Common myeloid progenitor, CD34-positive (primary cell): ENCODE data around the gene MYLK2.
A peak's percentile ranks its signal among the peaks of the same experiment; 100 is the strongest.

Experiments
- CTCF ChIA-PET: fragments of 350-600 bp; sonication (Branson Sonifier 250); formaldehyde crosslinking; loops from one replicate; lab custom pipeline; 2021; ENCODE audit warnings: antibody characterized with exemption; lab: Charles Lee
- POLR2A ChIA-PET: fragments of 350-600 bp; sonication (Branson Sonifier 250); formaldehyde crosslinking; loops from one replicate; lab custom pipeline; 2021; ENCODE audit warnings: antibody characterized with exemption; lab: Charles Lee
- DNase-seq, 3 donors: peaks; one replicate each; pipeline versions ENCODE4 v3.0.0 to v3.0.0-alpha.2; 2013
- H3K27ac ChIP-seq, 2 experiments: 1 replicate in 1 of 2; 2 replicates in 1 of 2; pipeline ENCODE4 v1.7.0; 2013; ENCODE audit warnings: inconsistent platforms in 2 of 2, low read length in 2 of 2, mild to moderate bottlenecking in 2 of 2, low read depth in 1 of 2, moderate library complexity in 1 of 2; ENCODE audit not compliant: severe bottlenecking in 2 of 2, insufficient read depth in 1 of 2, poor library complexity in 1 of 2
- H3K27me3 ChIP-seq, 5 experiments: replicated peaks in 2 of 5; 1 replicate in 3 of 5; 2 replicates in 2 of 5; pipeline versions ENCODE4 v1.6.1 to v1.7.0; 2013; ENCODE audit warnings: low read length in 4 of 5, mild to moderate bottlenecking in 2 of 5, moderate library complexity in 2 of 5, inconsistent platforms in 1 of 5; ENCODE audit not compliant: insufficient read depth in 5 of 5, control insufficient read depth in 4 of 5
- H3K36me3 ChIP-seq, 4 experiments: 1 replicate in 2 of 4; 2 replicates in 2 of 4; pipeline versions ENCODE4 v1.6.1 to v1.7.0; 2013; ENCODE audit warnings: low read length in 3 of 4, control low read depth in 1 of 4, mild to moderate bottlenecking in 1 of 4; ENCODE audit not compliant: control insufficient read depth in 4 of 4, insufficient read depth in 4 of 4
- H3K4me1 ChIP-seq, 4 experiments: 1 replicate in 3 of 4; 2 replicates in 1 of 4; pipeline versions ENCODE4 v1.6.1 to v1.7.1; 2013; ENCODE audit warnings: low read length in 3 of 4, mild to moderate bottlenecking in 3 of 4, control low read depth in 1 of 4, inconsistent platforms in 1 of 4, moderate library complexity in 1 of 4; ENCODE audit not compliant: control insufficient read depth in 4 of 4, insufficient read depth in 4 of 4; ENCODE audit errors: control extremely low read depth in 1 of 4
- H3K4me3 ChIP-seq, 7 experiments: 1 replicate in 4 of 7; 2 replicates in 3 of 7; pipeline versions ENCODE4 v1.5.1 to v1.7.0; 2013; ENCODE audit warnings: mild to moderate bottlenecking in 7 of 7, low read length in 6 of 7, moderate library complexity in 6 of 7, inconsistent platforms in 2 of 7, low read depth in 2 of 7, control low read depth in 1 of 7; ENCODE audit not compliant: insufficient read depth in 4 of 7, control insufficient read depth in 1 of 7; ENCODE audit errors: extremely low read depth in 1 of 7
- H3K9me3 ChIP-seq, 5 experiments: 1 replicate in 4 of 5; 2 replicates in 1 of 5; pipeline versions ENCODE4 v1.6.1 to v1.7.1; 2013; ENCODE audit warnings: low read length in 4 of 5, mild to moderate bottlenecking in 2 of 5, inconsistent platforms in 1 of 5, low read depth in 1 of 5, moderate library complexity in 1 of 5; ENCODE audit not compliant: control insufficient read depth in 4 of 5, insufficient read depth in 2 of 5; ENCODE audit errors: control extremely low read depth in 1 of 5
- WGBS: methylation state at CpG from one replicate; pipeline ENCODE4 v1.1.5; 2013; ENCODE audit not compliant: insufficient coverage; 5-methylcytosine and 5-hydroxymethylcytosine counted together

The MYLK2 gene

DNA sequence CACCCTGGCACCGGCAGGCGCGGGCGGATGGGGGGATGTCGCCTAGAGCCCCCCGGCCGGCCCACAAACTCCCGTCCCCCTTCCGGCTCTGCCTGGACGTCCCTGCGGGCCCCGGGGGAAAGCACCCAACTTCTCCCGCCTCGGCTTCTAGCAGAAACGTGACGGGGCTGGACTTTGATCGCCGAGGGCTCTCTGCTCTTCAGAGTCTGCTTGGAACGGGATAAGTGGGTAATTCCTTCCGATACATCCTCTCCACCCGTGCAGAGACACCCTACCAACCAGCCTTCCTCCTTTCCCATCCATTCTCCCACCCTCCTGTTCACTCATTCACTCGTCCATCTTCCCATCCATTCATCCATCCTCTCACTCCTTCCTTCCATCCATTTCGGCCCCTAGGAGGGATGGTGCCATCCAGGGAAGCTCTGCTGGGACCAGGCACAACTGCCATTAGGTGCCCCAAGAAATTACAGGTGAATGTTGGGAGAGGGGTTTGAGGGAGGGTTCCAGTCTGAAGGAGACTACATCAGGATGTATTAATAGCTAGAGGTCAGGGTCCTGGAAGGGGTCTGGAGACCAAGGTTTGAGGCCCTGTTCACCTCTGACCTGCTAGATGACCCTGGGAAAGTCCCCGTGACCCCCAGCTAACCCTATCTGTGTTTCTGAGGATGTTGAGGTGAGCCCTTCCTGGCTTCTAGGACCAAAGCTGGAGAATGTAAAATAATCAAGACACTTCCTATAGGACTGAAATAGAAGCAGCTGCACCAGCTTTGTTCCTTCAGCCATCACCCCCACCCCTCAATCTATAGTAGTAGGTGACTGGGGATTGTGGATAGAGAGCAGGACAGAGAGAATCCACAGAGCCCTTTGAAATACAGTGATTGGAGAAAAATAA lies 51.8 kb downstream of the MYLK2 start:
- ChIA-PET POLR2A (interaction anchor here (0.7 kb wide), 1 partner anchor 16 kb away, joined by 3 read pairs; no protein-coding TSS in a partner anchor), CTCF (interaction anchor here (0.8 to 2.0 kb wide), 6 partner anchors 16 to 71 kb away, joined by 3 to 10 read pairs (median 4); no protein-coding TSS in a partner anchor)
- no peak overlapping the region for H3K27ac ChIP-seq
- peak overlapping the region; percentile 50 to 93 (median 77) for H3K4me3 ChIP-seq
- H3K4me1 ChIP-seq, result peaks cover 0 to 36% (median 30%) of the 10 kb centered on the region in 4 experiments
- WGBS, result under 1% methylated on average over 22 of the region's 24 CpGs
- no peaks in the 10 kb centered on the region for H3K27me3 ChIP-seq
- no peaks in the 10 kb centered on the region for H3K9me3 ChIP-seq
- no peak for DNase-seq
- H3K36me3 ChIP-seq, result no peaks in the 10 kb centered on the region

DNA sequence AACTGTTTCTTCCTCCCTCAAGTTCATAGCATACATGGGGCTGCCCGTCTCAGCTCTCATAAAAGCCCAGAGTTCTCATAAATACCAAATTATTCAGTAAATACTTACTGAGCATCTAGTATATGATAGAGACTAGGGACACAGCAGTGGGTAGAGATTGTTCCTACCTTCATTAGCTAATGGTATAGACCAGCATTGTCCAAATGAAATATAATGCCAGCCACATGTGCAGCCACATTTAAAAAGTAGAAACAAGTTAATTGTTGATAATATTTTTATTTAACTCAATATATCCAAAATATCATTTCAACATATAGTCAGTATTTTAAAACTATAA lies 52.4 kb downstream of the MYLK2 start:
- DNase-seq, result no peak
- Histone ChIP-seq H3K36me3 (no peaks in the 10 kb centered on the region), H3K27me3 (no peaks in the 10 kb centered on the region), H3K27ac (no peak overlapping the region), H3K4me1 (peaks cover 0 to 36% (median 30%) of the 10 kb centered on the region in 4 experiments), H3K4me3 (no peak overlapping the region), H3K9me3 (no peaks in the 10 kb centered on the region)
- WGBS, result no CpG with 5 or more reads among the region's 1 CpG
- ChIA-PET POLR2A (interaction anchor here (0.7 kb wide), 1 partner anchor 16 kb away, joined by 3 read pairs; no protein-coding TSS in a partner anchor), CTCF (interaction anchor here (0.8 to 2.0 kb wide), 6 partner anchors 17 to 70 kb away, joined by 3 to 10 read pairs (median 4); no protein-coding TSS in a partner anchor)

DNA sequence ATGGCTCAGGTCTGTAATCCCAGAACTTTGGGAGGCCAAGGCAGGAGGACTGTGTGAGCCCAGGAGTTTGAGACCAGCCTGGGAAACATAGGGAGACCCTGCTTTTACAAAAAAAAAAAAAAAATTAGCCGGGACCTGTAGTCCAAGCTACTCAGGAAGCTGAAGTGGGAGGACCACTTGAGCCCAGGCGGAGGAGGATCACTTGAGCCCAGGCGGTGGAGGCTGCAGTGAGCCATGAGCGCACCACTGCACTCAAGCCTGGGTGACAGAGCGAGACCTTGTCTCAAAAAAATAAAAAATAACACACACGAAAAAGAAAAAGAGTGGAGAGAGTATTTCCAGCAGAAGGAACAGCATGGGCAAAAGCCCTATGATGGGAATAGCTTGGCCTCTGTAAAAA lies 53.2 kb downstream of the MYLK2 start:
- Histone ChIP-seq H3K9me3 (no peaks in the 10 kb centered on the region), H3K27me3 (no peaks in the 10 kb centered on the region), H3K27ac (no peak overlapping the region), H3K4me3 (no peak overlapping the region), H3K36me3 (no peaks in the 10 kb centered on the region), H3K4me1 (peaks cover 0 to 36% (median 30%) of the 10 kb centered on the region in 4 experiments)
- CTCF ChIA-PET, result interaction anchor here (1.3 to 2.0 kb wide), 3 partner anchors 20 to 69 kb away, joined by 4 to 10 read pairs (median 6); no protein-coding TSS in a partner anchor
- POLR2A ChIA-PET, result no interaction called here
- DNase-seq, result no peak
- whole genome bisulfite sequencing, result 100% methylated on average over 2 of the region's 6 CpGs

DNA sequence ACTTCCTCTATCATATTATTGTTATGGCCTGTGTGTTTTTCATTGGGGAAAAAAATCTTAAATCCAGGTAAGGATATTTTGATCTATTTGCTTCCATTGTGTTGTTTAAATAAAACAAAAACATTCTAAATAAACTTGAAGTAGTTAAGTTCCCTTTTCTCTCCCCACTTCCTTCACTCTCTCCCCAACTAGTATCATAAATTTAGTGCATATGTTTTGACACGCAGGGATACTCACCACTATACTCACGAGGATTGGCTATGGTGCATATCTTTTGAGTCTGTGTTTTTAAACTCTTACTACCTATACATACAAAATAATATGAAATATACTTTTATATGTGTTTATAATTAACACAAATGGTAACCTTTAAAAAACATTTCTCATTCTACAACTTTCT lies 56.5 kb downstream of the MYLK2 start:
- Histone ChIP-seq H3K9me3 (no peaks in the 10 kb centered on the region), H3K4me3 (no peak overlapping the region), H3K27me3 (no peaks in the 10 kb centered on the region), H3K4me1 (peaks cover 0 to 25% (median 14%) of the 10 kb centered on the region in 4 experiments), H3K36me3 (no peaks in the 10 kb centered on the region), H3K27ac (no peak overlapping the region)
- ChIA-PET POLR2A (no interaction called here), CTCF (no interaction called here)
- DNase-seq, result peak in 2 of 3 donors; percentile 53 to 62
- no CpG with 5 or more reads among the region's 2 CpGs for WGBS

DNA sequence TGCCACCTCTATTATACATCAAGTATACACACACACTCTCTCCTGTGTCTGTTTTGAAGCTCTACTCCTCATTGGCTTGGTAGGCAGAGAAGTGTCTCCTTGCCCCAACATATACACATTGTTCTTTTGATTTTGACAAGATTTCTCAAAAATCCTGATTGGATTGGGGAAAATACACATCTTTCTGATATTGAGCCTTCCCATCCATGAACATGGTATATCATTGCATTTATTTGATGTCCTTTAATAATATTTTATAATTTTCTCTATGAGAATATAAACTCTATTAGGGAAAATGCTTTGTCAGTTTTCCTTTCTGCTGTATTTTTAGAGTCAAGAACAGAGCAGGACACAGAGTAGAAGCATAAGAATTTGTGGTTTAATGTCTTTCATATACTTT lies 58.5 kb downstream of the MYLK2 start:
- DNase-seq, result no peak
- CTCF ChIA-PET, result interaction anchor here (4.4 kb wide), 1 partner anchor 74 kb away, joined by 14 read pairs; the partner anchor contains the start of gene PDRG1

DNA sequence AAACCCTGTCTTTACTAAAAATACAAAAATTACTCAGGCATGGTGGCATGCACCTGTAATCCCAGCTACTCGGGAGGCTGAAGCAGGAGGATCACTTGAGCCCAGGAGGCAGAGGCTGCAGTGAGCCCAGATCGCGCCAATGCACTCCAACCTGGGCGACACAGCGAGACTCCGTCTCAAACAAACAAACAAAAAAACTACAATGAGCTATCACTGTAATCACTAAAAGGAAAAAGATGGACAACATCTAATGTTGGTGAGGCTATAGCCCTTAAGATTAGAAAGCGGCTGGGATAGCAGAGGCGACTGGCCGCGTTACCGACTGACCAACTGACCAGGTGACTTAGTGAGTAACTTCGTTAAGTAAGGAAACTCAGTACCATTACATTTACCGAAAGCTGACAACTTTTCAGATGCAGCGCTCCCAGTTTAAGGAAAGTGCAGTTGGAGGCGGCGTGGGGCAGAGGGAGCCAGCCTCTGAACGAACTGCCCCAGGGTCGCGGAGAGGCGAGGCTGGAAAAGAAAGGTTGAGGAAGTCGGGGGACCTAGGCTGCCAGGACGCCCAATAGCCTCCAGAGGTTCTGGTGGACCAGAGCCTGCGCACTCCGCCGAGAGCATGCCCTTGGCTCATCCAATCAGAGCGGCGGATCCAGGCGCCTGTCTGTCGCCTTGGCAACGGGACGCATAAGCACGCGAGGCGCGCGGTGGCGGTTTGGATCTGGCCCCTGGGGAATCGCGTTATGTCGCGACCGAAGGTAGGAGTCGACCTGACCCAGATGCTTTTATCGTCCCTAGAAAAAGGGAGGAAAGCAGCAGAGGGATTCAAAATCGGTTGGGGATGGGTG lies 60.2 kb downstream of the MYLK2 start:
- Histone ChIP-seq H3K9me3 (no peaks in the 10 kb centered on the region), H3K4me3 (peak overlapping the region; percentile 50 to 89 (median 70)), H3K27me3 (no peaks in the 10 kb centered on the region), H3K36me3 (no peaks in the 10 kb centered on the region), H3K4me1 (peaks cover 0 to 18% (median 10%) of the 10 kb centered on the region in 4 experiments), H3K27ac (peak overlapping the region; percentile 64 to 82)
- ChIA-PET CTCF (interaction anchor here (0.8 to 4.4 kb wide), 10 partner anchors 11 to 72 kb away, joined by 3 to 14 read pairs (median 4); partner anchors contain the start of gene PDRG1), POLR2A (interaction anchor here (0.5 to 0.9 kb wide), 2 partner anchors 20 to 73 kb away, joined by 3 to 5 read pairs; partner anchors contain the start of gene PDRG1)
- DNase-seq, result peak; percentile 94 to 97 (median 96)
- WGBS, result 5% methylated on average over 22 of the region's 45 CpGs

More for the DNA sequence above, 58.5 kb downstream of the MYLK2 start:
- H3K36me3 ChIP-seq, result no peaks in the 10 kb centered on the region
- no peak overlapping the region for H3K4me3 ChIP-seq
- no peaks in the 10 kb centered on the region for H3K27me3 ChIP-seq
- POLR2A ChIA-PET, result no interaction called here
- no peak overlapping the region for H3K27ac ChIP-seq
- H3K4me1 ChIP-seq, result peaks cover 0 to 18% (median 10%) of the 10 kb centered on the region in 4 experiments
- no peaks in the 10 kb centered on the region for H3K9me3 ChIP-seq
